Caco-2 (cell line): ENCODE measurements around the gene TUBGCP6. TPM values are rescaled to one million over a fixed set of nuclear protein-coding genes. Genes with fewer than 3 reads are reported as not detected.

ENCODE experiments used
- BruUV-seq: library from RNA; stranded (reverse); fragments of 400-500 nt; replicated peaks from 2 replicates; lab custom pipeline; 2021; lab: Mats Ljungman, UMichigan
- CTCF ChIA-PET: fragments of 300-600 bp; sonication (Branson Sonifier 250); formaldehyde crosslinking; loops from one replicate; lab custom pipeline; 2022; ENCODE audit warnings: antibody characterized with exemption; lab: Charles Lee
- POLR2A ChIA-PET: fragments of 300-600 bp; sonication (Branson Sonifier 250); formaldehyde crosslinking; loops from one replicate; lab custom pipeline; 2022; ENCODE audit warnings: antibody characterized with exemption; lab: Charles Lee
- DNase-seq, 2 experiments: peaks; one replicate each; pipeline versions ENCODE4 v3.0.0 to v3.0.0-alpha.2; 2020 to 2022
- H3K27me3 ChIP-seq: replicated peaks from 2 replicates; pipeline ENCODE4 v1.6.0; 2011; ENCODE audit warnings: low read length; ENCODE audit not compliant: control insufficient read depth, insufficient read depth
- H3K36me3 ChIP-seq: 2 replicates; pipeline ENCODE4 v1.5.1; 2011; ENCODE audit warnings: low read length; ENCODE audit not compliant: control insufficient read depth, insufficient read depth
- H3K4me1 ChIP-seq: fragments of 250-450 bp; sonication (Bioruptor Pico); 2 replicates; pipeline ENCODE4 v1.5.1; 2020; ENCODE audit warnings: mild to moderate bottlenecking
- H3K4me3 ChIP-seq: 2 replicates; pipeline ENCODE4 v1.5.1; 2011; ENCODE audit warnings: low read depth, mild to moderate bottlenecking, control low read depth, low read length
- H3K9me3 ChIP-seq: fragments of 250-450 bp; sonication (Bioruptor Pico); 2 replicates; pipeline ENCODE4 v1.5.1; 2020; ENCODE audit warnings: mild to moderate bottlenecking, moderate library complexity
- H3K27ac Mint-ChIP-seq: one replicate; pipeline ENCODE4 v1.8.0; 2022; ENCODE audit warnings: mixed read lengths; ENCODE audit not compliant: unreplicated experiment
- H3K27me3 Mint-ChIP-seq: one replicate; pipeline ENCODE4 v1.8.0; 2022; ENCODE audit warnings: mixed read lengths; ENCODE audit not compliant: insufficient read depth, unreplicated experiment
- H3K36me3 Mint-ChIP-seq: one replicate; pipeline ENCODE4 v1.8.0; 2022; ENCODE audit warnings: mild to moderate bottlenecking, mixed read lengths; ENCODE audit not compliant: insufficient read depth, unreplicated experiment
- H3K4me1 Mint-ChIP-seq: one replicate; pipeline ENCODE4 v1.8.0; 2022; ENCODE audit warnings: low read depth, mixed read lengths; ENCODE audit not compliant: unreplicated experiment
- H3K4me3 Mint-ChIP-seq: one replicate; pipeline ENCODE4 v1.8.0; 2022; ENCODE audit warnings: mild to moderate bottlenecking, moderate library complexity, mixed read lengths; ENCODE audit not compliant: unreplicated experiment
- H3K9me3 Mint-ChIP-seq: one replicate; pipeline ENCODE4 v1.8.0; 2022; ENCODE audit warnings: mixed read lengths; ENCODE audit not compliant: unreplicated experiment
- intact Hi-C: fragments of 100-400 bp; cut with micrococcal nuclease; formaldehyde crosslinking; loops from one replicate; pipeline ENCODE4 v1.10.0; 2022; ENCODE audit not compliant: unreplicated experiment
- total RNA-seq: library from RNA; stranded (reverse); gene quantifications from 2 replicates; pipeline ENCODE4 v1.2.3, GENCODE V29; 2022
- TF ChIP-seq, protein P1 (sequence below), 2 experiments: fragments of 200-600 bp in 1 of 2; IDR thresholded peaks; 1 replicate in 1 of 2; 2 replicates in 1 of 2; pipeline versions ENCODE4 v1.5.1 to v1.8.0; 2011 to 2022; ENCODE audit warnings: antibody characterized with exemption in 1 of 2, control low read depth in 1 of 2, inconsistent platforms in 1 of 2, low read depth in 1 of 2, low read length in 1 of 2, mild to moderate bottlenecking in 1 of 2, moderate library complexity in 1 of 2; ENCODE audit not compliant: insufficient read depth in 1 of 2, severe bottlenecking in 1 of 2, unreplicated experiment in 1 of 2

The TUBGCP6 gene
- total RNA-seq, 1 experiment from 2014 or later, result 29.3 TPM

GRCh38 chr22:50167689-50168489 is 76.9 kb downstream of the TUBGCP6 start:
- Mint-ChIP-seq H3K4me3 (peak overlapping the region; percentile 69), H3K27me3 (peaks cover 11% of the 10 kb centered on the region)

More at GRCh38 chr22:50167689-50168489, 76.9 kb downstream of the TUBGCP6 start:
- ChIA-PET POLR2A (no interaction called here), CTCF (no interaction called here)
- Histone ChIP-seq H3K27me3 (no peaks in the 10 kb centered on the region), H3K9me3 (no peaks in the 10 kb centered on the region), H3K36me3 (no peaks in the 10 kb centered on the region), H3K4me1 (peaks cover 11% of the 10 kb centered on the region; the same call in 1 of the 2 replicates), H3K4me3 (no peak overlapping the region)
- Mint-ChIP-seq H3K36me3 (no peaks in the 10 kb centered on the region), H3K4me1 (peaks cover 6% of the 10 kb centered on the region), H3K27ac (no peak overlapping the region), H3K9me3 (no peaks in the 10 kb centered on the region)
- DNase-seq, result no peak
- TF ChIP-seq, protein P1, sequence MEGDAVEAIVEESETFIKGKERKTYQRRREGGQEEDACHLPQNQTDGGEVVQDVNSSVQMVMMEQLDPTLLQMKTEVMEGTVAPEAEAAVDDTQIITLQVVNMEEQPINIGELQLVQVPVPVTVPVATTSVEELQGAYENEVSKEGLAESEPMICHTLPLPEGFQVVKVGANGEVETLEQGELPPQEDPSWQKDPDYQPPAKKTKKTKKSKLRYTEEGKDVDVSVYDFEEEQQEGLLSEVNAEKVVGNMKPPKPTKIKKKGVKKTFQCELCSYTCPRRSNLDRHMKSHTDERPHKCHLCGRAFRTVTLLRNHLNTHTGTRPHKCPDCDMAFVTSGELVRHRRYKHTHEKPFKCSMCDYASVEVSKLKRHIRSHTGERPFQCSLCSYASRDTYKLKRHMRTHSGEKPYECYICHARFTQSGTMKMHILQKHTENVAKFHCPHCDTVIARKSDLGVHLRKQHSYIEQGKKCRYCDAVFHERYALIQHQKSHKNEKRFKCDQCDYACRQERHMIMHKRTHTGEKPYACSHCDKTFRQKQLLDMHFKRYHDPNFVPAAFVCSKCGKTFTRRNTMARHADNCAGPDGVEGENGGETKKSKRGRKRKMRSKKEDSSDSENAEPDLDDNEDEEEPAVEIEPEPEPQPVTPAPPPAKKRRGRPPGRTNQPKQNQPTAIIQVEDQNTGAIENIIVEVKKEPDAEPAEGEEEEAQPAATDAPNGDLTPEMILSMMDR (IDR thresholded peaks at IDR 0.05; ENCODE audit: insufficient read depth in 1 of 2, low read depth in 1 of 2, low read length in 1 of 2, severe bottlenecking in 1 of 2, unreplicated experiment in 1 of 2), result no peak
- intact Hi-C loops, result no loop called here
- no TSS peak for BruUV-seq

Other genes with a start within 250 kb of the TUBGCP6 start
- not detected in 2 replicates for gene IL17REL, start 232.3 kb downstream of the TUBGCP6 start, total RNA-seq
- not detected in 2 replicates for gene TTLL8, start 186.7 kb downstream of the TUBGCP6 start, total RNA-seq
- 0.14 TPM in 1 of 2 replicates, not detected in the other for gene MLC1, start 159.6 kb downstream of the TUBGCP6 start, total RNA-seq
- gene MOV10L1, start 155.0 kb downstream of the TUBGCP6 start, total RNA-seq, result 0.30 TPM in 1 of 2 replicates, not detected in the other
- 2.2 and 2.6 TPM in 2 replicates for gene PANX2, start 74.3 kb downstream of the TUBGCP6 start, total RNA-seq
- 33.5 and 35.0 TPM in 2 replicates for gene TRABD, start 59.1 kb downstream of the TUBGCP6 start, total RNA-seq
- 29.3 and 29.5 TPM in 2 replicates for gene SELENOO, start 44.0 kb downstream of the TUBGCP6 start, total RNA-seq
- 61.3 and 63.5 TPM in 2 replicates for gene HDAC10, start 6.2 kb upstream of the TUBGCP6 start, total RNA-seq
- gene MAPK12, start 16.7 kb upstream of the TUBGCP6 start, total RNA-seq, result 35.6 and 37.4 TPM in 2 replicates
- 1.3 and 1.4 TPM in 2 replicates for gene MAPK11, start 25.4 kb upstream of the TUBGCP6 start, total RNA-seq
- 260 and 262 TPM in 2 replicates for gene PLXNB2, start 62.6 kb upstream of the TUBGCP6 start, total RNA-seq
- 3.4 and 5.5 TPM in 2 replicates for gene DENND6B, start 82.0 kb upstream of the TUBGCP6 start, total RNA-seq
- gene PPP6R2, start 98.3 kb upstream of the TUBGCP6 start, total RNA-seq, result 55.5 and 60.7 TPM in 2 replicates
- 77.8 and 82.8 TPM in 2 replicates for gene SBF1, start 230.0 kb upstream of the TUBGCP6 start, total RNA-seq
- gene ADM2, start 236.5 kb upstream of the TUBGCP6 start, total RNA-seq, result 28.8 and 30.5 TPM in 2 replicates
- gene MIOX, start 241.8 kb upstream of the TUBGCP6 start, total RNA-seq, result 0.32 TPM in 1 of 2 replicates, not detected in the other